A673 (cell line): Measurements from ENCODE around the gene LRRC52.

Experiments used
- CTCF ChIP-seq: fragments of 300-800, 200-600 bp; sonication (generic); conservative IDR thresholded peaks from 2 replicates; pipeline ENCODE4 v1.5.1; 2017; ENCODE audit warnings: low read depth, mild to moderate bottlenecking, antibody characterized with exemption, low read length, moderate library complexity, mixed read lengths
- EZH2 ChIP-seq: fragments of 200-600 bp; sonication (generic); IDR thresholded peaks from 2 replicates; pipeline ENCODE4 v1.6.1; 2017; ENCODE audit warnings: borderline replicate concordance, low read depth, mild to moderate bottlenecking, mixed read lengths, antibody characterized with exemption, low read length; ENCODE audit not compliant: poor library complexity, severe bottlenecking

GRCh38 chr1:165612062-165612461, 68.3 kb downstream of the LRRC52 start:
- no peak for TF ChIP-seq CTCF
- TF ChIP-seq EZH2: no peak
